HG03558 (cell line): ENCODE results near the gene AP2A1.

Experiments
- ATAC-seq: cut with Tn5 transposase; IDR thresholded peaks from one replicate; pipeline ENCODE4 v1.9.1; 2021; ENCODE audit warnings: moderate number of reproducible peaks; ENCODE audit not compliant: unreplicated experiment; ENCODE audit errors: extremely low read depth

The AP2A1 gene

GRCh38 chr19:49851456-49852259 lies 84.9 kb downstream of the AP2A1 start:
- ATAC-seq = no peak

GRCh38 chr19:49852631-49853126 lies 85.9 kb downstream of the AP2A1 start:
- no peak for ATAC-seq

DNA sequence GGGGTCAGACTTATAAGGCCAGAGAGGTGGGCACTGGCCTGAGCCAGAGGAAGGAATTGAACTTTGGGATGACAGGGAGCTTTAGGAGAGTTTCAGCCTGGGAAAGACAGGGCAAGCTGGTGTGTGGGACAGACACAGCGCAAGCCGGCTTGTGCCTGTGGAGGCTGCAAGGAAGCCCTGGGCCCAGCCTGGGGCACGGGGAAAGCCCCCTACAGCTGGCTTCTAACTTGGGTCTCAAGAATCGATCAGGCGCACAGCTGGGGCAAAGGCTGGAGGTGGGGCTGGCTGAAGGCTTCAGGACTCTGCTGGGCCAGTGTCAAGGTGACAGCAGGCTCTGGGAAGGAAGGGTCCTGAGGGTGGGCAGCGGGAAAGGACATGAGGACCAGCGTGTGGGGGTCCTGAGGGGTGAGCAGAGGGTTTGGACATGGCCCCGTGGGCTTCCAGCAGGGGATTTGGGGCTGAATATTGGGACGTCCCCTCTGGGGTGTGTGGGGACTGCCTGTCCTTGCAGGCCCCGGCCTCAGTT lies 87.1 kb downstream of the AP2A1 start:
- no peak for ATAC-seq

- ATAC-seq = no peak
These were observed 87.8 kb downstream of the AP2A1 start for GRCh38 chr19:49854378-49855263.

DNA sequence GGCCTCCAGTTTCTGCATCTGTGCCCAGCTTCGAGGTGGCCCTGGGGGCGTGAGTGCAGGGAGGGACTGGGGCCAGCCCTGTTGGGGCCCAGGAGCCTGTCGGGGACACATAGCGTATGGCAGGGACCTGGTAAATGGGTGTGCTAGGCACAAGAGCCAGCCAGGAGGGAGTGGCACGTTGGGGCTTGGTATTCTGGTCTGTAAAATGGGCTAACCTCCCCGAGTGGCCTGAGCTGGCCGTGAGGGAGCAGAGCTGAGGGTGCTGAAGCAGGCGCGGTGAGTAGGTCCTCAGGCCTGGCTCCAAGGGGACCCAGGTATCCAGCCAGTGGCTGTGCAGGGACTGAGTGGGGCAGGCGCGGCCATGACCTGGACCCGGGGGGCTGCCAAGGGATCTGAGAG lies 88.5 kb downstream of the AP2A1 start:
- no peak for ATAC-seq

DNA sequence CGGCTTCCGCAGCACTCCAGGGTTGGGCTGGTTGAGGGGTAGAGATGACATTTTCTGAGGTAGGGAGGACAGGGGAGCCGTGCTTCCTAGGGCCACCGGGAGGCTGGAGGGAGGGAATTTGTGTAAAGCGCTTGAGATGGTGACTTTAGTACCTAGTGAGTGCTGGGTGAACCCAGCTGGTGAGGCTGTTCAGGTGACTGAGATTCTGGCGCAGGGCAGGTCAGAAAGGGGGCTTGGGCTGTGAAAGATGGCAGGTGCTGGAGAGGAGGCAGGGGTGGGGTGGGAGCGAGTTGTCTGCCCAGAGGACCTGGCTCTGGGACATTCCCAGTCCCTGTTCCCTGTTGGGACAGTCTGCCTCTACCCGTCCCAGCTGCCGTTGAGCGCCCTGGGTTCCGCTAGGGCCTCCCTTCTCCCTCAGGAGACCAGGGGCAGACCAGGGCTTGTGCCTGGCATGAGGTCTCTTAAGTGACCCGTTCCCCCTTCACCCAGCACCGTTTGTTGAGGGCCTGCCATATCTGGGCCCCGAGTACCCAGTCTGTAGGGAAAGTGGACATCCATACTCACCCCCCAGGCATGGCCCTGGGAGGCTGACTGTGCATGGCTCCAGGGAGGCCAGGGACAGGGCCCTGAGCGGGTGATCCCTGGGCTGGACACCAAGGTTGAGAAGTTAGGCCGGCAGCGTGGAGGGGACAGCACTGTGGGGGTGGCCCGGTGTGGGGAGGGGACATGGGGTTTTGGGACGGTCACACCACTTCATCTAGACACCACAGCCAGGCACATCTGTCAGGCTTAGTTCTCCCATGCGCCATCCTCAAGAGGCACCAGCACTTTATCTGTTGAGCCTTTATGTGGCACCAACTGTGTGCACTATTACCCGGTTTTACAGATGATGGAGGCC lies 89.1 kb downstream of the AP2A1 start:
- no peak for ATAC-seq

- ATAC-seq = no peak
These were observed 89.8 kb downstream of the AP2A1 start for GRCh38 chr19:49856574-49857021.
